BLaER1 (cell line): Measurements from ENCODE around the gene GRB7.

Experiments used
- H3K27ac ChIP-seq: shearing (Covaris generic); formaldehyde crosslinking; 2 replicates; pipeline ENCODE4 v1.8.1; 2022
- H3K27me3 ChIP-seq: shearing (Covaris generic); formaldehyde crosslinking; 2 replicates; pipeline ENCODE4 v1.8.1; 2022
- H3K36me3 ChIP-seq: shearing (Covaris generic); formaldehyde crosslinking; 2 replicates; pipeline ENCODE4 v1.8.1; 2022
- H3K4me1 ChIP-seq: shearing (Covaris generic); formaldehyde crosslinking; 2 replicates; pipeline ENCODE4 v1.8.1; 2022
- H3K4me2 ChIP-seq: shearing (Covaris generic); formaldehyde crosslinking; 2 replicates; pipeline ENCODE4 v1.8.1; 2022
- H3K4me3 ChIP-seq: shearing (Covaris generic); formaldehyde crosslinking; 2 replicates; pipeline ENCODE4 v1.8.1; 2022
- H3K9ac ChIP-seq: shearing (Covaris generic); formaldehyde crosslinking; 2 replicates; pipeline ENCODE4 v1.8.1; 2022
- H3K9me3 ChIP-seq: shearing (Covaris generic); formaldehyde crosslinking; 2 replicates; pipeline ENCODE4 v1.8.1; 2022
- H4K20me1 ChIP-seq: shearing (Covaris generic); formaldehyde crosslinking; 2 replicates; pipeline ENCODE4 v1.8.1; 2022
- Cebpa-rat ChIP-seq: shearing (Covaris generic); IDR thresholded peaks from 2 replicates; pipeline ENCODE4 v1.8.1; 2022

Gene GRB7

DNA sequence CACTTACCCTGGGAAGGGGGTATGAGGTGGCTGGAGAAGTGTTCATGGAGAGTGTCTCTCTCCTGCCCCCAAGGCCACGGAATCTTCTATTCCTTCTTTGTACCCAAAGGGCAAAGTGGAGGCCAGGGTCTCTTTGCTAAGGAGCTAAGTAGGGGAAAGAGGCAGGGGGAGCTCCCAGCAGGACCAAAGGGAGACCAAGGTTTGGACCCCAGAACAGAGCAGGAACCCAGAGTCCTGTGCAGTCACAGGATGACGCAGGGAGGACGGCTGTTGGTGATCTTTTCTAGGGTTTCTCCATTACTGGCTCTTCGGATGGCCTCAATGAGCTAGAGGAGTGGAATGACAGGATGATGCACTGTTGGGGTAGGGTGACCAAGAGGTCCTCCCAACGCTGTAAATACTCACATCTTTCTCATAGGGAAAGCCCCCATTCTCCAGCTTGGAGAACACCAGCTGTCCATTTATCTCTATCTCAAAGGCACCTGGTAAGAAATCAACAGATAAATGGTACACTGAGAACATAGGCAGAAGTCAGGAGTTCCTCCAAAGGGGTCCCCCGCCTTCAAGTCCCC, 8.4 kb upstream of the GRB7 start:
- no peak for TF ChIP-seq Cebpa-rat
- Histone ChIP-seq H3K27ac (peak overlapping the region; percentile 92), H3K4me2 (peak overlapping the region; percentile 97), H3K4me3 (peak overlapping the region; percentile 83), H4K20me1 (no peaks in the 10 kb centered on the region), H3K4me1 (peaks cover 27% of the 10 kb centered on the region), H3K9ac (peak overlapping the region; percentile 90), H3K36me3 (peaks cover 30% of the 10 kb centered on the region), H3K27me3 (no peaks in the 10 kb centered on the region), H3K9me3 (no peaks in the 10 kb centered on the region)

DNA sequence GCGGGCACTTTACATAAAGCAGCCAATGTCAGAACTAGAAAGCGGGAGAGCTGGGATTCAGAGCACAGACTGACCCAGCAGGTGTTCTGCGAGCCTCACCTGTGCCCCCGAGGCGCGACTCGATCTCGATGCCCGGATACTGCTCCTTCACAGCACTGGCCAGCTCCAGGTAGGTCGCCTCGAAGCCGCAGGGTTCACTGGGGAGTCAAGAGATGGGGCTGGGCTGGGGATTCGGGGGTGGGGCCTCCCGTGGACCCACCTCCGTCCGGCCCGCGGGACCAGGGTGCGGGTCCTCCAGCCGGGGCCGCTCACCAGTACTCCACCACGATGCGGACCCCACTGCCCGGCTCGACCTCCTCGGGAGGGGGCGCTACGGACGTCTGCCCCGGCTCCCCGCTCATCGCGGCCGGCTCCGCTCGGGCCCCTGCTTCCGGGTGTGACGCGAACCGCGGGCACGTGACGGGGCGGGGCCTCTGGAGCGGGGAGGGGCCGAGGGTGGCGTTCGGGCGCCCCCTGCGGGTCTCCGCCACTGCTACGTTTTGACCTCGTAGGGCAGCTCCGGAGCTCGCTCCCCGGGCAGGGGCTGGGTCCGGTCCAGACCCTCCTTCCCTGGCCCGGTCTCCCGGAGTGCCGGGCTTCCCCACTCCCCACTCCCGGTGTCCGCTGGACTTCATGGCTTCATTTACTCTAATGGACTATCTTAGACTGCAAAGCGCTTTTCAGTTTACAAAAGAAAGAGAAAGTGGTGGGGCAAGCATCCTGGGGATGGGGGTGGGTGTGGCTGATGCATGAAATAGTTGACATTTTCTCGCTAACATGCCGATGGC, 7.4 kb upstream of the GRB7 start, which contains the start of gene MIEN1:
Gene MIEN1 (minus strand): TSS at position 438 of the 827 bp plus-strand sequence. CDS start 37 bp downstream, at position 401.
- no peak for TF ChIP-seq Cebpa-rat
- Histone ChIP-seq H3K27ac (peak within 1 kb of the TSS; percentile 92), H3K4me1 (peaks cover 27% of the 10 kb centered on the region), H3K4me3 (peak within 1 kb of the TSS; percentile 83), H3K36me3 (peaks cover 30% of the 10 kb centered on the region), H3K9me3 (no peaks in the 10 kb centered on the region), H3K4me2 (peak within 1 kb of the TSS; percentile 97), H3K27me3 (no peaks in the 10 kb centered on the region), H4K20me1 (no peaks in the 10 kb centered on the region), H3K9ac (peak within 1 kb of the TSS; percentile 90)

DNA sequence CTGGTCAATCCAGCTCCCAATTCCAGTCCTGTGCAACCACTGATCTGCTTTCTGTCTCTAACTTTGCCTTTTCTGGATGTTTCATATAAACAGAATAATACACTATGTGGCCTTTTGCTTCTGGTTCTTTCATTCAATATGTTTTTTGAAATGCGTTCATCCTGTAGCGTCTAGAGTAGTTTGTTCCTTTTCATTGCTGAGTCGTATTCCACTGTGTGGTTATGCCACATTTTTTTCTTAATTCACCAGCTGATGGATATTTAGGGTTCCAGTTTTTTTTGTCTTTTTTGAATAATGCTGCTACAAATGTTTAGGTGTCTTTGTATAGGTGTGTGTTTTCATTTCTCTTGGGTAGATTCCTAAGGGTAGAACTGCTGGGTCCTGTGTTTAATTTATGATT, 5.2 kb upstream of the GRB7 start:
- Histone ChIP-seq H3K9ac (no peak overlapping the region), H3K4me3 (no peak overlapping the region), H3K4me2 (no peak overlapping the region), H3K9me3 (no peaks in the 10 kb centered on the region), H3K27me3 (peaks cover 22% of the 10 kb centered on the region), H3K27ac (no peak overlapping the region), H3K36me3 (peaks cover 19% of the 10 kb centered on the region), H3K4me1 (peaks cover 18% of the 10 kb centered on the region), H4K20me1 (no peaks in the 10 kb centered on the region)
- TF ChIP-seq Cebpa-rat: no peak

DNA sequence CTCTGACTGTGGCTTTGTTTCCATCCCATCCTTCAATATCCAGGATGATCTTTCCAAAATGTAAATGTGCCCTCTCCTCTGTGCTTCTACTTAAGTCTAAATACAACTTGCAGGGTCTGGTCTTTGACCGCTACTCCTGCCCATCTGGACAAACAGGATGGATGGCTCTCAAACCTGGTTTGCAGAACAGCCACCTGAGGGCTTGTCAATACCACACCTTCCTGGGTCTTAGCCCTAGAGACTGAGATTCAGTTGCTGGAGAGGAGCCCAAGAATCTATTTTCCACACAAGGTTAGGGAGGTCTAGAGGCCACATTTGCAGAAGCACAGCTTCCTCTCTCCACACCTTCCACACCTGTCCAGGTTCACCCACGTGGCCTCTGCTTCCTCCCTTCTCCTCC, 1.9 kb upstream of the GRB7 start:
- H3K27ac ChIP-seq: no peak overlapping the region
- H3K4me2 ChIP-seq: no peak overlapping the region

DNA sequence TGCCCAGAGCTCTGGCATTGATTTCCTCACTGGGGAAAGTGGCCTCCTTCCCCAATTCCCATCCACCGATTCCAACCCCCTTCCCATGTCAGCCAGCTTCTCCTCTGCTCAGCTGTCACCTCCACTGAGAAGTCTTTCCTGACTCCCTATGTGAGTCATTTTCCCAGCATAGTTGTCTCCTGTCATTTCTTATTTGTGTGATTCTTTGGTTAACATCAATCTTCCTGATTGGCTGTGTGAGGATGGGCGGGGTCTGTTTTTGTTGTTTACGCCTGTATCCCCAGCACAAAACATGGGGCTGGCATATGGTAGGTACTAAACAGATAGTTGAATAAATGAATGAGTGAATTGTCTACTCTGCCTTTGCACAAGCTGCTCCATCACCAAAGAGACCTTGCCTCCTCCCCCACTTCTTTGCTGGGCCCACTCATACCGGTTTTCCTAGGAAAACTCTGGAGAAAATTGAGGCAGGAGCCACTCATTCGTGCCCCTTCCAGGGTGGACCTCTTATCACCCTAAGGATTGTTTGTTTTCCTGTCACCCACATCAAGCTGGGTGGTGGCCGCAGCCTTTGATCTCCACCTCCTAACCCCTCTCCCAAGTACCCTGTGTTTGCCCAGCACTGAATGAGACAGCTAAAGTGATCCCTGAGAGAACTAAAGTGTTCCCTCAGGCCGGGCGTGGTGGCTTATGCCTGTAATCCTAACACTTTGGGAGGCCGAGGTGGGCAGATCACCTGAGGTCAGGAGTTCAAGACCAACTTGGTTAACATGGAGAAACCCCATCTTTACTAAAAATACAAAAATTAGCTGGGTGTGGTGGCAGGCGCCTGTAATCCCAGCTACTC, 1.2 kb upstream of the GRB7 start:
- no peak overlapping the region for H3K4me3 ChIP-seq
- H3K9ac ChIP-seq: no peak overlapping the region
- H3K4me2 ChIP-seq: no peak overlapping the region
- H3K4me1 ChIP-seq: peaks cover 32% of the 10 kb centered on the region
- no peaks in the 10 kb centered on the region for H3K36me3 ChIP-seq
- H3K27me3 ChIP-seq: peaks cover 61% of the 10 kb centered on the region
- no peak overlapping the region for H3K27ac ChIP-seq
- no peaks in the 10 kb centered on the region for H4K20me1 ChIP-seq
- H3K9me3 ChIP-seq: no peaks in the 10 kb centered on the region
- no peak for TF ChIP-seq Cebpa-rat

More for the DNA sequence above, 1.9 kb upstream of the GRB7 start:
- Histone ChIP-seq H3K9ac (no peak overlapping the region), H3K4me3 (no peak overlapping the region), H4K20me1 (no peaks in the 10 kb centered on the region), H3K4me1 (peaks cover 29% of the 10 kb centered on the region), H3K9me3 (no peaks in the 10 kb centered on the region), H3K27me3 (peaks cover 55% of the 10 kb centered on the region), H3K36me3 (no peaks in the 10 kb centered on the region)
- no peak for TF ChIP-seq Cebpa-rat

DNA sequence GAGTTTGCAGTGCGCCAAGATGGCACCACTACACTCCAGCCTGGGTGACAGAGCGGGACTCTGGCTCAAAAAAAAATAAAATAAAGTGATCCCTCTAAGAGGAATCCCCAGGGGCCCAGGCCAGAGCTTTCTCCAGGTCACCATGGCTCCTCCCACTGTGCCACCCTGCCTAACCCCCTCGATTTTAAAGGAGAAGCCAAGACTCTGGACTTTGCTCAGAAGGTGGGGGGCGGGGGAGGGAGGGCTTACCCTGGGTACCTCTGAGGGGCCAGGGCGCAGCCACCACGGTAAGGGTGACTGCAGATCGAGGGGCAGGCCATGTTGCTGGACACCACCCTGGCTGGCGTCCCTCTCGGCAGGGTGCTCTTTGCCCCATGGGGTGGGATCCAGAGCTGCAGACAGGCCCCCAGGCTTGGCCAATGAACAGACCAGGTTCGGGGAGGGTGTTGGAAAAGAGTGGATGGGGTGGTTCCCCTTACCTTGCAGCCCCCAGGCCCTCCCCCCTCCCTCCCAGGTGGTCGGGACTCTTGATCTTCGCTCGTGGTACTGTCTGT, 455 bp upstream of the GRB7 start:
- H3K27me3 ChIP-seq: peaks cover 69% of the 10 kb centered on the region
- no peak for TF ChIP-seq Cebpa-rat
- H3K27ac ChIP-seq: no peak overlapping the region
- H3K4me1 ChIP-seq: peaks cover 32% of the 10 kb centered on the region
- H3K4me2 ChIP-seq: 0 out of 2 replicates have a peak overlapping the region, but pooled peaks have one; percentile 4
- no peak overlapping the region for H3K4me3 ChIP-seq
- no peaks in the 10 kb centered on the region for H3K9me3 ChIP-seq
- H4K20me1 ChIP-seq: no peaks in the 10 kb centered on the region
- no peak overlapping the region for H3K9ac ChIP-seq
- H3K36me3 ChIP-seq: no peaks in the 10 kb centered on the region

DNA sequence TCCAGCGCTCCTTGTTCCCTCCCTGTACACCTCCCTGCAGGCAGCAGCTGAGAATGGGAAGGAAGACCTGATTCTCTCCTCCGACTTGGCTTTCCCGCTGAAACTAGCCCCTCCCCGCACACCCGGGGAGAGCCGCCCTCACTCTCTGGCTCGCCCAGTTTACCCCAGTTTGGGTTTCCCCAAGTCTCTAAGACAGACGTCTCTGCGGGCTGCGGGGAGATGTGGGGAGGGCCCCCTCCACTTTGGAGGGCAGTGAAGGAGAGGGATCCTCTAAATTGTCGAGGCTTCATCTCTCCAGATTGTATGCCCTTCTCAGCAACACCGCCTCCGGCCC, 797 bp downstream of the GRB7 start:
- no peak overlapping the region for H3K4me2 ChIP-seq
- H3K36me3 ChIP-seq: no peaks in the 10 kb centered on the region
- TF ChIP-seq Cebpa-rat: no peak
- peaks cover 77% of the 10 kb centered on the region for H3K27me3 ChIP-seq
- no peak overlapping the region for H3K27ac ChIP-seq
- peaks cover 32% of the 10 kb centered on the region for H3K4me1 ChIP-seq
- H3K4me3 ChIP-seq: no peak overlapping the region
- H4K20me1 ChIP-seq: no peaks in the 10 kb centered on the region
- no peak overlapping the region for H3K9ac ChIP-seq
- no peaks in the 10 kb centered on the region for H3K9me3 ChIP-seq

DNA sequence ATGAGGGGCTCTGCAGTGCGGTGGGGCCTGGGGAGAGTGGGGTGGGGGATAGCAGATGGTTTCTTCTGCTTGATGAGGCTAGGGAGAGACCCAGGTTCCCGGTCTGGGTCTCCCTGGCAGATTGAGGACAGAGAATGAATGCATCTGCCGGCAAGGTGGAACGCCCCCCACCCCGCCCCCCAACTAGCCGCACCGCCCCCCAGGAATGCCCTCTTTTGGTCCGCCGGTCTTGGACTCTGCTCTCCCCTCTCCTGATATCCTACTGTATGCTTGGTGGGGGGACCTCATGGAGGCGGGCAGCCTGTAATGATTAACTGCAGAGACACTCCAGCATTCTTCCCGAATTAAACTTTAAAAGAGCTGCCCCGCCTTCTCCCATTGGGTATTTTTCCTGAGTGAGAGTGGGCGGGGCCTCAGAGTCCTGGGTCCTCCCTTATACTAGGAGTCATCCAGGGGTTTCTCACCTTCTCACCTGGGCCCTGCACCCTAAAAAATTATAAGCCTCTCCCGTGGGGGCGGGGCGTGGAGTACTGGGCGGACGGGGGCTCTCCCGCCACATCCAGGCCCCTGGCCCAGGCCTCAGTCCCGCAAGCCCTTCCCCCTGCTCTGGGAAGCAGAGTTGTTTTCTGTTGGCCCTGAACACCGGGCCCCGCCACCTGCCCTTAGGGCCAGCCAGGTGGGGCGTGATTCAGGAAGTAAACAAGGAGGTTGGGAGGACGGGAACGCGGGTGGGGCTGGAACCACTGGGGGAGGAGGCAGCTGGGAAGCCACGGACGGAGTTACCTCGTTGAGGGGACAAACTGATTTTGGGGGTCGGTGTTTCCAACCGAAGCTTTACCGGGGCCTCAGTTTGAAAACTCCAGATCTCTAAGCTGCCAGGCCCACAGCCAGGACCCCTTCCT, 1.5 kb downstream of the GRB7 start:
- Histone ChIP-seq H3K27ac (no peak overlapping the region), H3K4me3 (peak overlapping the region; percentile 33; the same call in 1 of the 2 replicates), H3K4me2 (peak overlapping the region; percentile 60), H3K36me3 (no peaks in the 10 kb centered on the region), H3K4me1 (peaks cover 32% of the 10 kb centered on the region), H3K9ac (no peak overlapping the region), H3K27me3 (peaks cover 77% of the 10 kb centered on the region), H4K20me1 (no peaks in the 10 kb centered on the region), H3K9me3 (no peaks in the 10 kb centered on the region)
- no peak for TF ChIP-seq Cebpa-rat
